Measurements from ENCODE around the gene GPR158. TPM values are rescaled to one million over a fixed set of nuclear protein-coding genes. Genes with fewer than 3 reads are reported as not detected.

The GPR158 gene
- total RNA-seq, 4 donors from 2014 or later = 0.16 to 1.1 (median 0.17) TPM; not detected in 1

DNA sequence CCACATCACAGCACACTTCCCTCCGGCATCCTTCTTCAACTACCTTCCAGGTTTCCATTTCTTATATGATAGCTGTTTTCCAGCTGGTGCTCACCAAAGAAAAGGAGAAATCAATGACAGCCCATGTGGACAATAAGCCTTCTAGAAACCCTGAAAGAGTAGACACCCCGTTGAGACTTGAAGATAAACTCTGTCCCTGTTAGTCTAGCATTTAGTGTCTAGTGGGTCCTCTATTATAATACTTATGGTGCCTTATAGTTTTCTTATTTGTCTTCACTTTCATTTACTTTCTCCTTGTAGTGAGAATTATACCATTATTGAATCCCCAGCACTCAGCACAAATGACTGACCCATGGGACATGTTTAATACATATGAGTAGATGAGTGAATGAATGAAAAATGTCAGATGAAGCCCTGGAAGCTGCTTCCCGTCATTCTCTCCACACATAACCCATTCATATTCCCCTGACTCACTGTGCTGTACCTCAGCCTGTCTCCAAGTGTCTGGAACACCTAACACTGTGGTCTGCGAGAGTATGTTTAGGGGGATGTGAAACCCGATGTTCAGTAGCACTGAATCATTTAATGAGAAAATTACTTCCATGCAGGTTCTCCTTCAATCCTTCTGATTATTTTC lies 377.6 kb downstream of the GPR158 start:
- TF ChIP-seq, protein P1, sequence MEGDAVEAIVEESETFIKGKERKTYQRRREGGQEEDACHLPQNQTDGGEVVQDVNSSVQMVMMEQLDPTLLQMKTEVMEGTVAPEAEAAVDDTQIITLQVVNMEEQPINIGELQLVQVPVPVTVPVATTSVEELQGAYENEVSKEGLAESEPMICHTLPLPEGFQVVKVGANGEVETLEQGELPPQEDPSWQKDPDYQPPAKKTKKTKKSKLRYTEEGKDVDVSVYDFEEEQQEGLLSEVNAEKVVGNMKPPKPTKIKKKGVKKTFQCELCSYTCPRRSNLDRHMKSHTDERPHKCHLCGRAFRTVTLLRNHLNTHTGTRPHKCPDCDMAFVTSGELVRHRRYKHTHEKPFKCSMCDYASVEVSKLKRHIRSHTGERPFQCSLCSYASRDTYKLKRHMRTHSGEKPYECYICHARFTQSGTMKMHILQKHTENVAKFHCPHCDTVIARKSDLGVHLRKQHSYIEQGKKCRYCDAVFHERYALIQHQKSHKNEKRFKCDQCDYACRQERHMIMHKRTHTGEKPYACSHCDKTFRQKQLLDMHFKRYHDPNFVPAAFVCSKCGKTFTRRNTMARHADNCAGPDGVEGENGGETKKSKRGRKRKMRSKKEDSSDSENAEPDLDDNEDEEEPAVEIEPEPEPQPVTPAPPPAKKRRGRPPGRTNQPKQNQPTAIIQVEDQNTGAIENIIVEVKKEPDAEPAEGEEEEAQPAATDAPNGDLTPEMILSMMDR (IDR thresholded peaks at IDR 0.05; ENCODE audit: low read depth) = no peak

DNA sequence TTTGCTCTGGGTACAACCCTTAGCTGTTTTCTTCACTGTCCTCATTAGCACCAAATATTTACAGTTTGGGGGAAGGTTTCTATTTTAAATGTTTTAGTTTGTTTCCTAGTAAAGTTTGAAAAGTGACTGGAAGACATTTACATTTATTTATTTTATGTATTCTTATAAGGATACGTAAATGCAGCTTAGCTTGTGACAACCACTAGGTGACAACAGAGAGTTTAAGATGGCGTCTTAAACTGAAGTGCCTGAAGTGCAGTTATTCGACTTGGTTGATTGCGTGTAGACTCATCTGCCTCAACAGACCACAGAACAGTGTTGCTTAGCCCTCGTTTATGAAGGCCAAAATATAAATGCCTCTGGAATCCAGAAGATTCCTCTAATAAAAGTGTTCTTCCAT lies 381.1 kb downstream of the GPR158 start:
- TF ChIP-seq, protein P1 (IDR thresholded peaks at IDR 0.05; ENCODE audit: low read depth) = no peak

DNA sequence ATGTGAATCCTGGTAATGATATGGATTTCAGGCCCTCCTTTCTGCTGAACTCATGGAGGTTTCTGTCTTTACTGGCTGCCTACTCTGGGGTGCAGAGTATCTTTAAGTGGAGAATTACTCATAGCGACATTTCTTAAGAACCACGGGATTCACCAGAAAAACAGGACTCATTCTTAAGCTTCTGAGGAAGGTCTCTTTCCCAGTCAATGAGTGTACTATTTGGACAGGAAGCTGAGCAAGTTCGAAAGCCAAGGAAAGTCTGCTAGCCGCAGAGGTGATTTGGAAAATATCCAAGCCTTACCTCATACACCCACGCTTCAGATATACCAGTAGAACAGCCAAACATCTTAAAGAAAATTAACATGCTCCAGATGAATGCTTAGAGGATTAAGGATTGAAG lies 381.7 kb downstream of the GPR158 start:
- TF ChIP-seq, protein P1 (IDR thresholded peaks at IDR 0.05; ENCODE audit: low read depth) = no peak

DNA sequence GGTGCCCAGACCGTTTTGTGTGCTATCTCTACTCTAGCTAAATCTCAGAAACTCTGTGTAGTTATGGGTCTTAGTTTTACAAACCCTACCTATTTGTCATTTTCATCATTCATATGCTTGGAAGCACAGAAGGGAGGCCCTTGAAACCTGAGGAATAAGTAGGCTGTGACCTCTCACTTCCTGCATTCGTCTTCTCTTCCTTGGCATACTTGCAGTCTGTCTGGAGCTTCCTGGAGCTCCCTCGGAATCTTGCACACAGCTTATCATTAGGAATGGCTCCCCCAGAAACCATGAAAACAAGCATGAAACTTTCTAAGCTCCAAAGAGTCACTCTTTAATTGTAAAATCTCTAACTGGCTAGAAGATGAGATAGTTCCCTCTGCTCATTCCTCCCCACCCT lies 382.3 kb downstream of the GPR158 start:
- TF ChIP-seq, protein P1 (IDR thresholded peaks at IDR 0.05; ENCODE audit: low read depth) = no peak

DNA sequence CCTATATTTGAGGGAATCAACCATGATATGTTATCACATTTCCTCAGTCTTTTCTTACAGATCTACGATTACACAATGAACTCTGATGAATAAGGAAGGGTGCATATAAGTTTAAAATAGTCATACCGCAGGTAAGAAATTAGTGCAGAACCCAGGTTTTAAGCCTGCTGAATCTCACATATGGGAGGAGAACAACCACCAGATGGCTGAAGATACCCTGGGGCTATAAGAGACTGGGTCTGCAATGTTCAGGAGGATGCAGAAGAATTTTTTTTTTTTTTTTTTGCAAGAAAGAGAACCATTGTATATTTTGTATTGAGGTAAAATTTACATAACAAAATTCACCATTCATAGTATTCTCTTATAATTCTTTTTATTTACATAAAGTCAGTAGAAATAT lies 387.0 kb downstream of the GPR158 start:
- TF ChIP-seq, protein P1 (IDR thresholded peaks at IDR 0.05; ENCODE audit: low read depth) = no peak

DNA sequence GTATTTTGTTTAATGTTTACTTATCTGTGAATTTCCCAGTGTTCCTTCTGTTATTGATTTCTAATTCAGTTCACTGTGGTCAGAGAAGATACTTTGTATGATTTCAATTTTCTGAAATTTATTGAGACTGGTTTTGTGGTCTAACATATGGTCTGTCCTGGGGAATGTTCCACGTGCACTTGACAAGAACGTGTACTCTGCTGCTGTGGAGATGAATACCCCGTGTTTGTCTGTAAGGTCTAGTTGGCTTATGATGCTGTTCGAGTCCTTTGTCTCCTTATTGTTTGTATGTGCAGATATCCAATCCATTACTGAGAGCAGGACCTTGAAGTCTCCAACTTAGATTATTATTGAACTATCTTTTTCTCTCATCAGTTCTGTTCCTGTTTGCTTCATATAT lies 387.7 kb downstream of the GPR158 start:
- TF ChIP-seq, protein P1 (IDR thresholded peaks at IDR 0.05; ENCODE audit: low read depth) = no peak

DNA sequence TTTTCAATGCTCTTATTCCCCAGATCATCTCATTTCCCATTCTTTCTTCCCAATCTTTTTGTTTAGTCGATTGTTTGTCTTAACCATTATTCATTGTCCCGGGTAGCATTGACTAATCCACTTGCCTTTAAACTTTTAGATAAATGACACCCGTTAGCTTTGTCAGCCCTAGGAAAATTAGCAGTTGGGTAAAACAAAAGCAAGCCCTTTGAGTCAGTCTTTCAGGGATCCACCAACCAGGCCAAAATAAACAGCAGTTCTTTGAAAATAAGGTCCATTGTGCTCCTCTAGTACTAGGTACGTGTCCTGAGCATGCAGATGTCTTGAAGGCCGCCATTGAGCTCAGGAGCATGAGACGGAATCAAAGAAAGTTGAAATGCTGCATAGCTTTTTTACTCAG lies 389.6 kb downstream of the GPR158 start:
- TF ChIP-seq, protein P1 (IDR thresholded peaks at IDR 0.05; ENCODE audit: low read depth) = no peak
